ENCODE results near the gene INTS15.

INTS15 gene

DNA sequence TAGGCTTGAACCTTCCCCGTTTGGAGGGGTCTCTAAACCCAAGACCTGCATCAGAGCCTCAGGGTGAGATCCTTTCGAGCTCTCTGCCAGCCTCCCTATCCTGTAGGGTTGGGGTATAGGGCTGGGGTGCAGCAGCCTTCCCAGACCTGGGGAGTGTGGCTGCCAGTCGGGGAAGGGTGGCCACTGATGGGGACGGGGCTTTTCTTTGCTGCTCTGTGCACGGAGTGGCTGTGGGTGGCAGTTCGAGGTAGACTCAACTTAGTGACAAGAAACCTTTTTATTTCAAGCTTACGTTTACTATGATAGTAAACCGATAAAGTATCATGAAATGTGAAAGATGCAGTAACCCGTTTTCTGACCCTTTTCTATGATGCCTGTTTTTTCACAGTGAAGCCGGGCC is 60.3 kb downstream of the INTS15 start:
- no peak for DNase-seq (ENCODE audit: low read depth)
- TF ChIP-seq, protein P1, sequence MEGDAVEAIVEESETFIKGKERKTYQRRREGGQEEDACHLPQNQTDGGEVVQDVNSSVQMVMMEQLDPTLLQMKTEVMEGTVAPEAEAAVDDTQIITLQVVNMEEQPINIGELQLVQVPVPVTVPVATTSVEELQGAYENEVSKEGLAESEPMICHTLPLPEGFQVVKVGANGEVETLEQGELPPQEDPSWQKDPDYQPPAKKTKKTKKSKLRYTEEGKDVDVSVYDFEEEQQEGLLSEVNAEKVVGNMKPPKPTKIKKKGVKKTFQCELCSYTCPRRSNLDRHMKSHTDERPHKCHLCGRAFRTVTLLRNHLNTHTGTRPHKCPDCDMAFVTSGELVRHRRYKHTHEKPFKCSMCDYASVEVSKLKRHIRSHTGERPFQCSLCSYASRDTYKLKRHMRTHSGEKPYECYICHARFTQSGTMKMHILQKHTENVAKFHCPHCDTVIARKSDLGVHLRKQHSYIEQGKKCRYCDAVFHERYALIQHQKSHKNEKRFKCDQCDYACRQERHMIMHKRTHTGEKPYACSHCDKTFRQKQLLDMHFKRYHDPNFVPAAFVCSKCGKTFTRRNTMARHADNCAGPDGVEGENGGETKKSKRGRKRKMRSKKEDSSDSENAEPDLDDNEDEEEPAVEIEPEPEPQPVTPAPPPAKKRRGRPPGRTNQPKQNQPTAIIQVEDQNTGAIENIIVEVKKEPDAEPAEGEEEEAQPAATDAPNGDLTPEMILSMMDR (IDR thresholded peaks at IDR 0.05; ENCODE audit: low read length, missing control alignments), result no peak
- H3K4me3 ChIP-seq (replicated peaks; ENCODE audit: low read depth, low read length), result no peak overlapping the region

DNA sequence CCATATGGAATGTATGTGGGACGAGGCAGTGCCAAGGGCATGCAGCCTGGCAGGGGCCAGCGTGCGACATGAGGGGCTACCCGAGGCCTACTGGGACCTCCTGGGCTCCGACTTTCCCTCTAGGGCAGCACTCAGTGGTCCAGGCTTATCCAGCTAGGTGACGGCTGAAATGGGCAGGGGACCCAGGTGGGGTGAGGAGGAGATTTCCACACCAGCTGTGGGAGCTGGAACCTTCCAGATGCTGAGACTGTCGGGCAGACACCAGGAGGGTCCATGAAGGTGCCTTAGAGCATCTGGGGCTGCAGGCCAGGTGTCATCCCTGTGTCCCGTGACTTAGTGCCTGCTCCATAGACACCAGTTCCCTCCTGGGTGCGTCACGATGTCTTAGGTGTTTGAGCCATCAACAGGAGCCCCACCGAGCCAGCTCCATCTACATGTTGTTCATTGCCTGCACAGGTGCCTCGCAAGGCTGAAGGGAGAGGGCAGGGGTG is 60.7 kb downstream of the INTS15 start:
- no peak overlapping the region for H3K4me3 ChIP-seq (replicated peaks; ENCODE audit: low read depth, low read length)
- DNase-seq (ENCODE audit: low read depth), result no peak
- TF ChIP-seq, protein P1 (IDR thresholded peaks at IDR 0.05; ENCODE audit: low read length, missing control alignments), result no peak

DNA sequence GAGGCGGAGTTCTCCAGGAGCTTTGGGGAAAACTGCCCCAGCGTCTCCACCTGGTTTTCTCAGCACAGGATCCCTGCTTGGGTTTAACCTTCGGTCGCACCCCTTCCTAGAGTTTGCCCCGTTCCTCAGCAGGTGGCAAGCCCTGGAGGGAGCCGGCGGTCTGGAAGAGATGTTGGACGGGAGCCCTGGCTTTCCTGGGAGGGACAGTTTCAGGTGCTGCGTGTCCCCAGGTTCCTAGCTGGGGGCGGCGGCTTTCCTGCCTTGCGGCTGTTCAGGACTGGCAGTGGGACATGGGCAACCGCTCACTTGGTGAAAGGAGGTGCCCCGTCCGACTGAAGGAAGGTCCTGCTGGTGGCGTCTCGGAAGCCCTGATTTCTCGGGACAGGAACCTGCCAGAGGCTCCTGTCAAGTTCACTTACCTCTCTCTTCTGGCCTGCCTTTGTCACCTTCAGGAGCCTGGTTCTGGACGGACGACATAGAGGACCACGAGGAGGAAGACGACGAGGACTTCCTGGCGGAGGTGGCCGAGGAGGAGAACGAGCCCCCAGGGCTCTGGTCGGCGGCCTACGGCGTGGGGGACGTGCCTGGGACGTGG is 62.1 kb downstream of the INTS15 start:
- TF ChIP-seq, protein P1 (IDR thresholded peaks at IDR 0.05; ENCODE audit: low read length, missing control alignments), result no peak
- no peak overlapping the region for H3K4me3 ChIP-seq (replicated peaks; ENCODE audit: low read depth, low read length)

DNA sequence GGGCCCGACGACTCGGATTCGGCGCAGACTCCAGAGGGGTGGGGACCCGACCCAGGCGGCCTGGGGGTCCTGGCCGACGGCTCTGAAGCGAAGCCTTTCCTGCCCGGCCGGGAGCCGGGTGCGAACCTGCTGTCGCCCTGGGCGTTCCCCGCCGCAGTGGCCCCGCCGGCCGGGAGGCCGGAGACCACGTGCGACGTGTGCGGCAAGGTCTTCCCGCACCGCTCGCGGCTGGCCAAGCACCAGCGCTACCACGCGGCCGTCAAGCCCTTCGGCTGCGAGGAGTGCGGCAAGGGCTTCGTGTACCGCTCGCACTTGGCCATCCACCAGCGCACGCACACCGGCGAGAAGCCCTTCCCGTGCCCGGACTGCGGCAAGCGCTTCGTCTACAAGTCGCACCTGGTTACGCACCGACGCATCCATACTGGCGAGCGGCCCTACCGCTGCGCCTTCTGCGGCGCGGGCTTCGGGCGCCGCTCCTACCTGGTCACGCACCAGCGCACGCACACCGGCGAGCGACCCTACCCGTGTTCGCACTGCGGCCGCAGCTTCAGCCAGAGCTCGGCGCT is 62.7 kb downstream of the INTS15 start:
- DNase-seq (ENCODE audit: low read depth), result no peak
- TF ChIP-seq, protein P1 (IDR thresholded peaks at IDR 0.05; ENCODE audit: low read length, missing control alignments), result no peak
- no peak overlapping the region for H3K4me3 ChIP-seq (replicated peaks; ENCODE audit: low read depth, low read length)

More for the DNA sequence above, 62.1 kb downstream of the INTS15 start:
- DNase-seq (ENCODE audit: low read depth), result no peak

DNA sequence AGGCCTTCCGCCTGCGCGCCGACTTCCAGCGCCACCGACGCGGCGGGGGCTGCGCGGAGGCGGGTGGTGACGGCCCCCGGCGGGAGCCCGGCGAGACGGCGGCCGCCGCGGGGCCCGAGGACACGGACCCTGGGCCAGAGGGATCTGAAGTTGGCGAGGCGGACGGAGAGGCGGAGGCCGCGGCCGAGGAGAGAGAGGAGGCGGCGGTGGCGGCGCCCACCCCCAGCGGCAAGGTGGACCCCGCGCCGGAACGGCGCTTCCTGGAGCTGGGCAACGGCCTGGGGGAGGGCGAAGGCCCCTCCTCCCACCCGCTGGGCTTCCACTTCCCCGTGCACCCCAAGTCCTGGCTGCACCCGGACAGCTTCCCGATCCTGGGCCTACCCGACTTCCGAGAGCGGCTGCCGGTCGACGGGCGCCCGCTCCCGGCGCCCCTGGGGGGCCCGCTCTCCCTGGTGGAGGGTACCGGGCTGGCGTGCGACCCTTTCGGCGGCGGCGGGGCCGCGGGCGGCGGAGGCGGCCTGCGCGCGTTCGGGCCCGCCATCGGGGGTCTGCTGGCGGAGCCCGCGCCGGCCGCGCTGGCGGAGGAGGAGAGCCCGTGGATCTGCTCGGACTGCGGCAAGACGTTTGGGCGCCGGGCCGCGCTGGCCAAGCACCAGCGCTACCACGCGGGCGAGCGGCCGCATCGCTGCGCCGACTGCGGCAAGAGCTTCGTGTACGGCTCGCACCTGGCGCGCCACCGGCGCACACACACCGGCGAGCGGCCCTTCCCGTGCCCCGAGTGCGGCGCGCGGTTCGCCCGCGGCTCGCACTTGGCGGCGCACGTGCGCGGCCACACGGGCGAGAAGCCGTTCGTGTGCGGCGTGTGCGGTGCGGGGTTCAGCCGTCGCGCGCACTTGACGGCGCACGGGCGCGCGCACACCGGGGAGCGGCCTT is 63.5 kb downstream of the INTS15 start:
- DNase-seq (ENCODE audit: low read depth), result no peak
- TF ChIP-seq, protein P1 (IDR thresholded peaks at IDR 0.05; ENCODE audit: low read length, missing control alignments), result no peak
- H3K4me3 ChIP-seq (replicated peaks; ENCODE audit: low read depth, low read length), result no peak overlapping the region

DNA sequence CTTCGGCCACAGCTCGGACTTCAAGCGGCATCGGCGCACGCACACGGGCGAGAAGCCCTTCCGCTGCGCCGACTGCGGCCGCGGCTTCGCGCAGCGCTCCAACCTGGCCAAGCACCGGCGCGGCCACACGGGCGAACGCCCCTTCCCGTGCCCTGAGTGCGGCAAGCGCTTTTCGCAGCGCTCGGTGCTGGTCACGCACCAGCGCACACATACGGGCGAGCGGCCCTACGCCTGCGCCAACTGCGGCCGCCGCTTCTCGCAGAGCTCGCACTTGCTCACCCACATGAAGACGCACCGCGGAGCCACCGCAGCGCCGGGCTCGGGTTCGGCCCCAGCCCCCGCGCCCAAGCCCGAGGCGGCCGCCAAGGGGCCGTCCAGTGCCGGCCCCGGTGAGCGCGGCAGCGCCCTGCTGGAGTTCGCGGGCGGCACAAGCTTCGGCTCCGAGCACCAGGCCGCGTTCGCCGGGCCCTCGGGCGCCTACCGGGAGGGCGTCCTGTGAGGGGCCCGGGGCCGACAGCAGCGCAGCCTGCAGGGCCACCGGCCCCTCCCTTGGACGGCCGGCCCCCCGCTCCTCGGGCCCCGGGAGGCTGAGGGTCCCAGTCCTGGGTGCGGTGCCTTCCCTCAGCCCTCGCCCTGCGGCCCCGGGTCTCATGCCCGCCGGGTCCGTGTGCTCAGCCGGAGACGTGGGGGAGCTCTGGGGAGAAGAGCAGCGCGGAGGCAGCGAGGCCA is 64.5 kb downstream of the INTS15 start:
- TF ChIP-seq, protein P1 (IDR thresholded peaks at IDR 0.05; ENCODE audit: low read length, missing control alignments), result no peak
- no peak overlapping the region for H3K4me3 ChIP-seq (replicated peaks; ENCODE audit: low read depth, low read length)
- no peak for DNase-seq (ENCODE audit: low read depth)

Data from fibroblast of pulmonary artery (primary cell).